PC-9 (cell line): ENCODE data around the gene PRSS57. TPM values are rescaled to one million over a fixed set of nuclear protein-coding genes. Genes with fewer than 3 reads are reported as not detected.

ENCODE experiments used
- BruUV-seq: library from RNA; stranded (reverse); fragments of 400-500 nt; replicated peaks from 2 replicates; lab custom pipeline; 2021; lab: Mats Ljungman, UMichigan
- CTCF ChIA-PET: fragments of 300-600 bp; sonication (Branson Sonifier 250); formaldehyde crosslinking; loops from one replicate; lab custom pipeline; 2022; ENCODE audit warnings: antibody characterized with exemption; lab: Charles Lee
- POLR2A ChIA-PET: fragments of 300-600 bp; sonication (Branson Sonifier 250); formaldehyde crosslinking; loops from one replicate; lab custom pipeline; 2022; ENCODE audit warnings: antibody characterized with exemption; ENCODE audit not compliant: unreplicated experiment; lab: Charles Lee
- DNase-seq, 2 experiments: peaks; one replicate each; pipeline versions ENCODE4 v3.0.0 to v3.0.0-alpha.2; 2015 to 2022; ENCODE audit warnings: mixed read lengths in 1 of 2
- H2AFZ ChIP-seq: fragments of 200-600 bp; sonication (generic); 2 replicates; pipeline ENCODE4 v1.8.1; 2017; ENCODE audit warnings: antibody characterized with exemption
- H3F3A ChIP-seq: fragments of 200-600 bp; sonication (generic); 2 replicates; pipeline ENCODE4 v1.8.1; 2017; ENCODE audit warnings: antibody characterized with exemption, mild to moderate bottlenecking, low read depth; ENCODE audit not compliant: insufficient read depth
- H3K27ac ChIP-seq: fragments of 200-600 bp; sonication (generic); 2 replicates; pipeline ENCODE4 v1.6.1; 2016; ENCODE audit warnings: mixed run types
- H3K27me3 ChIP-seq: fragments of 200-600 bp; sonication (generic); 2 replicates; pipeline ENCODE4 v1.6.1; 2016; ENCODE audit warnings: low read depth, mixed run types; ENCODE audit not compliant: insufficient read depth
- H3K36me3 ChIP-seq: fragments of 200-600 bp; sonication (generic); 2 replicates; pipeline ENCODE4 v1.6.1; 2016; ENCODE audit warnings: low read depth, mixed run types
- H3K4me1 ChIP-seq: fragments of 200-600 bp; sonication (generic); replicated peaks from 2 replicates; pipeline ENCODE4 v1.6.1; 2016; ENCODE audit warnings: mixed run types; ENCODE audit not compliant: insufficient read depth
- H3K4me2 ChIP-seq: fragments of 200-600 bp; sonication (generic); 2 replicates; pipeline ENCODE4 v1.6.1; 2017; ENCODE audit warnings: mixed run types
- H3K4me3 ChIP-seq: fragments of 200-600 bp; sonication (generic); 2 replicates; pipeline ENCODE4 v1.6.1; 2016; ENCODE audit warnings: mixed run types
- H3K79me2 ChIP-seq: fragments of 200-600 bp; sonication (generic); 2 replicates; pipeline ENCODE4 v1.6.1; 2017; ENCODE audit warnings: low read depth, mixed run types
- H3K9me2 ChIP-seq: fragments of 200-600 bp; sonication (generic); 2 replicates; pipeline ENCODE4 v1.8.1; 2017; ENCODE audit warnings: mild to moderate bottlenecking; ENCODE audit not compliant: insufficient read depth
- H3K9me3 ChIP-seq: fragments of 200-600 bp; sonication (generic); 2 replicates; pipeline ENCODE4 v1.8.1; 2016; ENCODE audit warnings: low read depth; ENCODE audit not compliant: insufficient read depth
- H4K20me1 ChIP-seq: fragments of 200-600 bp; sonication (generic); 2 replicates; pipeline ENCODE4 v1.8.1; 2017; ENCODE audit not compliant: insufficient read depth
- CTCF ChIP-seq: fragments of 200-600 bp; sonication (generic); conservative IDR thresholded peaks from 2 replicates; pipeline ENCODE4 v1.6.1; 2017; ENCODE audit warnings: mixed run types, antibody characterized with exemption, mild to moderate bottlenecking, moderate library complexity
- EZH2 ChIP-seq: fragments of 200-600 bp; sonication (generic); IDR thresholded peaks from 2 replicates; pipeline ENCODE4 v1.8.0; 2017; ENCODE audit warnings: antibody characterized with exemption, low read depth
- intact Hi-C: fragments of 100-400 bp; cut with micrococcal nuclease; formaldehyde crosslinking; loops from one replicate; pipeline ENCODE4 v1.10.0; 2022; ENCODE audit not compliant: unreplicated experiment
- total RNA-seq: library from RNA; stranded (reverse); gene quantifications from 2 replicates; pipeline ENCODE4 v1.2.3, GENCODE V29; 2021

The PRSS57 gene
- total RNA-seq, 1 experiment from 2014 or later, result not detected

- H3K4me3 ChIP-seq, result no peak overlapping the region
- intact Hi-C loops, result no loop called here
- CTCF ChIA-PET, result no interaction called here
- BruUV-seq, result no TSS peak
- H2AFZ ChIP-seq, result no peak overlapping the region
- no peaks in the 10 kb centered on the region for H3K9me2 ChIP-seq
- POLR2A ChIA-PET, result no interaction called here
- no peak for DNase-seq
- no peaks in the 10 kb centered on the region for H4K20me1 ChIP-seq
- no peak overlapping the region for H3K27ac ChIP-seq
- H3K9me3 ChIP-seq, result no peaks in the 10 kb centered on the region
- H3K4me1 ChIP-seq, result no peaks in the 10 kb centered on the region
- H3F3A ChIP-seq, result no peaks in the 10 kb centered on the region
- H3K27me3 ChIP-seq, result peaks cover 3% of the 10 kb centered on the region; the same call in 1 of the 2 replicates
- no peak overlapping the region for H3K4me2 ChIP-seq
- no peak for TF ChIP-seq EZH2
- no peak for TF ChIP-seq CTCF
- H3K36me3 ChIP-seq, result no peaks in the 10 kb centered on the region
- H3K79me2 ChIP-seq, result no peaks in the 10 kb centered on the region
These were observed 30.3 kb upstream of the PRSS57 start for GRCh38 chr19:725461-726089.

GRCh38 chr19:723714-724113, 28.5 kb upstream of the PRSS57 start:
- H3K79me2 ChIP-seq, result no peaks in the 10 kb centered on the region
- no TSS peak for BruUV-seq
- TF ChIP-seq CTCF, result no peak
- TF ChIP-seq EZH2, result no peak
- H3K9me2 ChIP-seq, result no peaks in the 10 kb centered on the region
- CTCF ChIA-PET, result no interaction called here
- DNase-seq, result no peak
- H3K36me3 ChIP-seq, result no peaks in the 10 kb centered on the region
- H3K4me1 ChIP-seq, result no peaks in the 10 kb centered on the region
- H3K9me3 ChIP-seq, result no peaks in the 10 kb centered on the region
- H3K4me2 ChIP-seq, result no peak overlapping the region
- H3F3A ChIP-seq, result no peaks in the 10 kb centered on the region
- intact Hi-C loops, result no loop called here
- no peak overlapping the region for H3K4me3 ChIP-seq
- no peak overlapping the region for H3K27ac ChIP-seq
- H3K27me3 ChIP-seq, result peaks cover 3% of the 10 kb centered on the region; the same call in 1 of the 2 replicates
- H4K20me1 ChIP-seq, result no peaks in the 10 kb centered on the region
- POLR2A ChIA-PET, result no interaction called here
- no peak overlapping the region for H2AFZ ChIP-seq

GRCh38 chr19:723247-723646, 28.0 kb upstream of the PRSS57 start:
- Histone ChIP-seq H3K27me3 (peaks cover 3% of the 10 kb centered on the region; the same call in 1 of the 2 replicates), H3K79me2 (no peaks in the 10 kb centered on the region), H3K36me3 (no peaks in the 10 kb centered on the region), H3K4me2 (no peak overlapping the region), H3K4me1 (no peaks in the 10 kb centered on the region), H3K27ac (no peak overlapping the region), H4K20me1 (no peaks in the 10 kb centered on the region), H3K9me3 (no peaks in the 10 kb centered on the region), H3F3A (no peaks in the 10 kb centered on the region), H3K9me2 (no peaks in the 10 kb centered on the region), H2AFZ (no peak overlapping the region), H3K4me3 (no peak overlapping the region)
- BruUV-seq, result no TSS peak
- CTCF ChIA-PET, result no interaction called here
- DNase-seq, result no peak
- POLR2A ChIA-PET, result no interaction called here
- TF ChIP-seq EZH2 (no peak), CTCF (no peak)
- intact Hi-C loops, result no loop called here
